Cardiac fibroblast (primary cell): ENCODE results near the gene BZW1.
A peak's percentile ranks its signal among the peaks of the same experiment; 100 is the strongest.

Experiments
- DNase-seq, 2 donors: peaks; one replicate each; pipeline versions ENCODE4 v3.0.0 to v3.0.0-alpha.2; 2010; ENCODE audit warnings: low read depth in 2 of 2
- H3K4me3 ChIP-seq, 2 donors: replicated peaks in 1 of 2; 1 replicate in 1 of 2; 2 replicates in 1 of 2; pipeline ENCODE4 v1.5.1; 2011; ENCODE audit warnings: low read depth in 2 of 2, low read length in 2 of 2, mild to moderate bottlenecking in 2 of 2, moderate library complexity in 1 of 2
- CTCF ChIP-seq: IDR thresholded peaks from one replicate; pipeline ENCODE4 v1.5.1; 2011; ENCODE audit warnings: low read depth, mild to moderate bottlenecking, low read length, inconsistent platforms

BZW1 gene

GRCh38 chr2:200811333-200812121, at the start of gene BZW1:
Gene BZW1, plus strand, starts transcription at chr2:200811910. Its CDS starts 1,308 bp downstream, at chr2:200813218.
- peak within 1 kb of the TSS; percentile 81 to 85 for H3K4me3 ChIP-seq
- DNase-seq, result peak; percentile 98
- no peak for TF ChIP-seq CTCF

GRCh38 chr2:200762127-200762526, 49.6 kb upstream of the BZW1 start:
- TF ChIP-seq CTCF, result no peak
- DNase-seq, result no peak
- no peak overlapping the region for H3K4me3 ChIP-seq

GRCh38 chr2:200763422-200763821, 48.3 kb upstream of the BZW1 start:
- no peak for DNase-seq
- H3K4me3 ChIP-seq, result no peak overlapping the region
- TF ChIP-seq CTCF, result no peak

GRCh38 chr2:200765139-200765951, 46.4 kb upstream of the BZW1 start:
- no peak for TF ChIP-seq CTCF
- peak; percentile 84 to 92 for DNase-seq
- H3K4me3 ChIP-seq, result no peak overlapping the region

- DNase-seq, result peak in 1 of 2 donors; percentile 36
- no peak for TF ChIP-seq CTCF
- H3K4me3 ChIP-seq, result no peak overlapping the region
Measured at GRCh38 chr2:200765995-200766660, 45.6 kb upstream of the BZW1 start.

- H3K4me3 ChIP-seq, result no peak overlapping the region
- DNase-seq, result no peak
- TF ChIP-seq CTCF, result no peak
Measured at GRCh38 chr2:200767111-200767885, 44.4 kb upstream of the BZW1 start.
